SK-N-SH treated with all-trans-retinoic acid at 6 μM for 48 hours (cell line): ENCODE data around the gene DENND5B.
"Not testable (repeated sequence)": the region's sequence is repeated elsewhere in the genome, so short reads cannot be mapped to it uniquely, and the experiment has no call there.

ENCODE experiments used
- RARB ChIP-seq: fragments of 250-450 bp; sonication (Bioruptor Pico); IDR thresholded peaks from 2 replicates; pipeline ENCODE4 v1.8.0; 2021; ENCODE audit warnings: mild to moderate bottlenecking, moderate library complexity
- TCF4 ChIP-seq: fragments of 250-450 bp; sonication (Bioruptor Pico); IDR thresholded peaks from 2 replicates; pipeline ENCODE4 v1.8.0; 2021; ENCODE audit warnings: mild to moderate bottlenecking, moderate library complexity, borderline replicate concordance
- ZFP30 ChIP-seq: fragments of 450-650 bp; formaldehyde crosslinking; IDR thresholded peaks from 2 replicates; pipeline ENCODE4 v1.5.0; 2022; ENCODE audit warnings: mild to moderate bottlenecking, moderate library complexity
- TF ChIP-seq, protein P1 (sequence below): fragments of 250-450 bp; sonication (Bioruptor Pico); IDR thresholded peaks from 2 replicates; pipeline ENCODE4 v1.8.0; 2020; ENCODE audit warnings: mild to moderate bottlenecking, moderate library complexity, borderline replicate concordance

DNA sequence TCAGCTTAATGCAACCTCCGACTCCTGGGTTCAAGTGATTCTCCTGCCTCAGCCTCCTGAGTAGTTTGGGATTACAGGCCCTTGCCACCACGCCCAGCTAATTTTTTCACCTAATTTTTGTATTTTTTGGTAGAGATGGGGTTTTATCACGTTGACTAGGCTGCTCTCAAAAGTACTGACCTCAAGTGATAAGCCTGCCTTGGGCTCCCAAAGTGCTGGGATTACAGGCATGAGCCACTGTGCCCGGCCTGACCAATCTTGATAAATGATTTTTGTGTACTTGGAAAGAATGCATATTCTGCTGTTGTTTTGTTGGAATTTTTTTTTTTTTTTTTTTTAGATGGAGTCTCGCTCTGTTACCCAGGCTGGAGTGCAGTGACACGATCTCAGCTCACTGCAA lies 215.5 kb downstream of the DENND5B start:
- TF ChIP-seq, protein P1, sequence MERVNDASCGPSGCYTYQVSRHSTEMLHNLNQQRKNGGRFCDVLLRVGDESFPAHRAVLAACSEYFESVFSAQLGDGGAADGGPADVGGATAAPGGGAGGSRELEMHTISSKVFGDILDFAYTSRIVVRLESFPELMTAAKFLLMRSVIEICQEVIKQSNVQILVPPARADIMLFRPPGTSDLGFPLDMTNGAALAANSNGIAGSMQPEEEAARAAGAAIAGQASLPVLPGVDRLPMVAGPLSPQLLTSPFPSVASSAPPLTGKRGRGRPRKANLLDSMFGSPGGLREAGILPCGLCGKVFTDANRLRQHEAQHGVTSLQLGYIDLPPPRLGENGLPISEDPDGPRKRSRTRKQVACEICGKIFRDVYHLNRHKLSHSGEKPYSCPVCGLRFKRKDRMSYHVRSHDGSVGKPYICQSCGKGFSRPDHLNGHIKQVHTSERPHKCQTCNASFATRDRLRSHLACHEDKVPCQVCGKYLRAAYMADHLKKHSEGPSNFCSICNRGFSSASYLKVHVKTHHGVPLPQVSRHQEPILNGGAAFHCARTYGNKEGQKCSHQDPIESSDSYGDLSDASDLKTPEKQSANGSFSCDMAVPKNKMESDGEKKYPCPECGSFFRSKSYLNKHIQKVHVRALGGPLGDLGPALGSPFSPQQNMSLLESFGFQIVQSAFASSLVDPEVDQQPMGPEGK (CRISPR knock-in tag), result not testable (repeated sequence)
- not testable (repeated sequence) for TF ChIP-seq ZFP30, TCF4, RARB (CRISPR knock-in tag)
